ENCODE measurements around the gene SIT1. TPM values are rescaled to one million over a fixed set of nuclear protein-coding genes. Genes with fewer than 3 reads are reported as not detected.

The SIT1 gene
- total RNA-seq, 1 experiment from 2014 or later = not detected

GRCh38 chr9:35664531-35665470 lies 14.1 kb upstream of the SIT1 start, which contains the start of gene ARHGEF39:
Gene ARHGEF39 (minus strand): TSS chr9:35665195. CDS start chr9:35665169, 26 bp downstream.
- in situ Hi-C loops (cut with HindIII; ENCODE audit: low sequenced_read_pairs) = no loop called here
- DNase-seq (ENCODE audit: low spot score) = peak; percentile 84

GRCh38 chr9:35662437-35662836 lies 11.7 kb upstream of the SIT1 start:
- DNase-seq (ENCODE audit: low spot score) = peak; percentile 31
- in situ Hi-C loops (cut with HindIII; ENCODE audit: low sequenced_read_pairs) = no loop called here

- DNase-seq (ENCODE audit: low spot score) = no peak
- in situ Hi-C loops (cut with HindIII; ENCODE audit: low sequenced_read_pairs) = no loop called here
These were observed 11.1 kb upstream of the SIT1 start for GRCh38 chr9:35661756-35662350.

GRCh38 chr9:35660966-35661415 lies 10.3 kb upstream of the SIT1 start:
- DNase-seq (ENCODE audit: low spot score) = peak; percentile 90
- in situ Hi-C loops (cut with HindIII; ENCODE audit: low sequenced_read_pairs) = no loop called here

GRCh38 chr9:35659340-35659739 lies 8.6 kb upstream of the SIT1 start:
- peak; percentile 30 for DNase-seq (ENCODE audit: low spot score)
- in situ Hi-C loops (cut with HindIII; ENCODE audit: low sequenced_read_pairs) = no loop called here

GRCh38 chr9:35658968-35659220 lies 8.2 kb upstream of the SIT1 start:
- in situ Hi-C loops (cut with HindIII; ENCODE audit: low sequenced_read_pairs) = no loop called here
- peak; percentile 54 for DNase-seq (ENCODE audit: low spot score)

GRCh38 chr9:35658137-35658967 lies 7.6 kb upstream of the SIT1 start, which contains the start of gene CCDC107:
Gene CCDC107 (plus strand): TSS chr9:35658292. CDS start chr9:35658380, 88 bp downstream.
- DNase-seq (ENCODE audit: low spot score) = peak; percentile 91
- in situ Hi-C loops (cut with HindIII; ENCODE audit: low sequenced_read_pairs) = no loop called here

GRCh38 chr9:35657546-35658136 lies 6.9 kb upstream of the SIT1 start, which contains the start of gene RMRP:
Gene RMRP (minus strand): TSS chr9:35658019.
- in situ Hi-C loops (cut with HindIII; ENCODE audit: low sequenced_read_pairs) = no loop called here
- peak; percentile 99 for DNase-seq (ENCODE audit: low spot score)

GRCh38 chr9:35656831-35657545 lies 6.3 kb upstream of the SIT1 start:
- in situ Hi-C loops (cut with HindIII; ENCODE audit: low sequenced_read_pairs) = no loop called here

GRCh38 chr9:35656348-35656747 lies 5.6 kb upstream of the SIT1 start:
- no peak for DNase-seq (ENCODE audit: low spot score)
- in situ Hi-C loops (cut with HindIII; ENCODE audit: low sequenced_read_pairs) = no loop called here

More at GRCh38 chr9:35656831-35657545, 6.3 kb upstream of the SIT1 start:
- DNase-seq (ENCODE audit: low spot score) = peak; percentile 80

GRCh38 chr9:35653611-35654010 lies 2.9 kb upstream of the SIT1 start:
- in situ Hi-C loops (cut with HindIII; ENCODE audit: low sequenced_read_pairs) = no loop called here
- DNase-seq (ENCODE audit: low spot score) = no peak

- no peak for DNase-seq (ENCODE audit: low spot score)
- in situ Hi-C loops (cut with HindIII; ENCODE audit: low sequenced_read_pairs) = no loop called here
These were observed 2.1 kb upstream of the SIT1 start for GRCh38 chr9:35652829-35653209.

- in situ Hi-C loops (cut with HindIII; ENCODE audit: low sequenced_read_pairs) = no loop called here
- DNase-seq (ENCODE audit: low spot score) = no peak
These were observed 1.5 kb upstream of the SIT1 start for GRCh38 chr9:35651956-35652828.

GRCh38 chr9:35649431-35650340 lies 1.0 kb downstream of the SIT1 start:
- in situ Hi-C loops (cut with HindIII; ENCODE audit: low sequenced_read_pairs) = no loop called here
- DNase-seq (ENCODE audit: low spot score) = no peak

GRCh38 chr9:35646533-35647265 lies 4.0 kb downstream of the SIT1 start:
- DNase-seq (ENCODE audit: low spot score) = peak; percentile 89
- in situ Hi-C loops (cut with HindIII; ENCODE audit: low sequenced_read_pairs) = no loop called here

- in situ Hi-C loops (cut with HindIII; ENCODE audit: low sequenced_read_pairs) = no loop called here
- DNase-seq (ENCODE audit: low spot score) = peak; percentile 67
These were observed 4.6 kb downstream of the SIT1 start for GRCh38 chr9:35646153-35646532.

Measured in G401 (cell line).